B cell (primary cell): ENCODE results near the gene CTBP2. TPM values are rescaled to one million over a fixed set of nuclear protein-coding genes. Genes with fewer than 3 reads are reported as not detected.

ENCODE experiments used
- ATAC-seq: fragments of 200-7000 bp; cut with Tn5 transposase; one replicate; pipeline ENCODE4 v1.10.0; 2021; ENCODE audit warnings: low read depth, mild to moderate bottlenecking, moderate number of reproducible peaks, moderate library complexity
- CTCF ChIA-PET: fragments of 350-600 bp; sonication (Branson Sonifier 250); formaldehyde crosslinking; loops from one replicate; lab custom pipeline; 2021; ENCODE audit warnings: antibody characterized with exemption, inconsistent platforms; lab: Charles Lee
- POLR2A ChIA-PET: fragments of 350-600 bp; sonication (Branson Sonifier 250); formaldehyde crosslinking; loops from one replicate; lab custom pipeline; 2021; ENCODE audit warnings: antibody characterized with exemption; lab: Charles Lee
- DNase-seq: peaks from one replicate; pipeline ENCODE4 v3.0.0; 2013
- H2AFZ ChIP-seq: 2 replicates; pipeline ENCODE4 v1.6.1; 2012; ENCODE audit warnings: mild to moderate bottlenecking, low read depth, low read length; ENCODE audit not compliant: insufficient read depth, poor library complexity, severe bottlenecking
- H3K27ac ChIP-seq, 2 donors: 1 replicate in 1 of 2; 2 replicates in 1 of 2; pipeline ENCODE4 v1.5.1; 2012 to 2013; ENCODE audit warnings: low read length in 2 of 2, mild to moderate bottlenecking in 2 of 2, moderate library complexity in 1 of 2
- H3K27me3 ChIP-seq, 4 experiments: fragments of 200-600 bp in 1 of 4; sonication (generic) in 1 of 4; replicated peaks in 1 of 4; 1 replicate in 2 of 4; 2 replicates in 2 of 4; pipeline versions ENCODE4 v1.6.1 to v1.7.0; 2013 to 2016; ENCODE audit warnings: low read length in 3 of 4, mild to moderate bottlenecking in 2 of 4, mixed read lengths in 1 of 4, moderate library complexity in 1 of 4; ENCODE audit not compliant: insufficient read depth in 4 of 4, control insufficient read depth in 3 of 4; ENCODE audit errors: control extremely low read depth in 1 of 4
- H3K36me3 ChIP-seq, 2 experiments: replicated peaks in 1 of 2; 1 replicate in 1 of 2; 2 replicates in 1 of 2; pipeline versions ENCODE4 v1.6.1 to v1.7.1; 2013; ENCODE audit warnings: low read length in 1 of 2; ENCODE audit not compliant: insufficient read depth in 2 of 2, control insufficient read depth in 1 of 2; ENCODE audit errors: control extremely low read depth in 1 of 2, extremely low read depth in 1 of 2
- H3K4me1 ChIP-seq, 2 donors: fragments of 200-600 bp in 1 of 2; sonication (generic) in 1 of 2; 1 replicate in 1 of 2; 2 replicates in 1 of 2; pipeline versions ENCODE4 v1.5.1 to v1.6.1; 2013 to 2017; ENCODE audit warnings: low read length in 2 of 2; ENCODE audit not compliant: control insufficient read depth in 2 of 2, insufficient read depth in 2 of 2
- H3K4me2 ChIP-seq: replicated peaks from 2 replicates; pipeline ENCODE3; 2012; ENCODE audit warnings: mild to moderate bottlenecking, low read depth, low read length; ENCODE audit not compliant: poor library complexity, severe bottlenecking
- H3K4me3 ChIP-seq, 5 experiments: fragments of 200-600 bp in 1 of 5; sonication (generic) in 1 of 5; 1 replicate in 3 of 5; 2 replicates in 2 of 5; pipeline versions ENCODE4 v1.5.1 to v1.7.0; 2011 to 2016; ENCODE audit warnings: low read length in 4 of 5, mild to moderate bottlenecking in 4 of 5, low read depth in 2 of 5, control low read depth in 1 of 5, moderate library complexity in 1 of 5; ENCODE audit not compliant: insufficient read depth in 1 of 5; ENCODE audit errors: control extremely low read depth in 1 of 5, extremely low read depth in 1 of 5
- H3K79me2 ChIP-seq: fragments of 200-600 bp; sonication (generic); one replicate; pipeline ENCODE4 v1.6.0; 2016; ENCODE audit warnings: low read length; ENCODE audit not compliant: control insufficient read depth, insufficient read depth
- H3K9ac ChIP-seq: fragments of 200-600 bp; sonication (generic); 2 replicates; pipeline ENCODE4 v1.6.1; 2017; ENCODE audit warnings: mild to moderate bottlenecking, low read length, moderate library complexity
- H3K9me3 ChIP-seq, 3 donors: one replicate each; pipeline versions ENCODE4 v1.6.1 to v1.7.1; 2013; ENCODE audit warnings: low read length in 2 of 3; ENCODE audit not compliant: control insufficient read depth in 2 of 3, insufficient read depth in 1 of 3; ENCODE audit errors: control extremely low read depth in 1 of 3
- H4K20me1 ChIP-seq: 2 replicates; pipeline ENCODE4 v1.6.0; 2012; ENCODE audit warnings: mild to moderate bottlenecking, low read length; ENCODE audit not compliant: insufficient read depth, control insufficient read depth, poor library complexity, severe bottlenecking
- H3K27ac Mint-ChIP-seq: one replicate; pipeline ENCODE4 v1.8.0; 2021; ENCODE audit warnings: mixed read lengths
- H3K27me3 Mint-ChIP-seq: one replicate; pipeline ENCODE4 v1.8.0; 2021; ENCODE audit warnings: mixed read lengths
- H3K4me1 Mint-ChIP-seq: one replicate; pipeline ENCODE4 v1.8.0; 2021; ENCODE audit warnings: mixed read lengths
- H3K4me3 Mint-ChIP-seq: one replicate; pipeline ENCODE4 v1.8.0; 2021; ENCODE audit warnings: mixed read lengths
- H3K9me3 Mint-ChIP-seq: one replicate; pipeline ENCODE4 v1.8.0; 2022; ENCODE audit warnings: mixed read lengths; ENCODE audit not compliant: insufficient read depth
- EZH2 ChIP-seq: IDR thresholded peaks from 2 replicates; pipeline ENCODE4 v1.6.1; 2012; ENCODE audit warnings: borderline replicate concordance, low read depth, mild to moderate bottlenecking, moderate library complexity, low read length; ENCODE audit not compliant: insufficient read depth, poor library complexity, severe bottlenecking
- WGBS: methylation state at CpG from one replicate; pipeline ENCODE4 v1.1.5; 2013; ENCODE audit warnings: missing lambda C conversion rate; ENCODE audit not compliant: insufficient coverage; 5-methylcytosine and 5-hydroxymethylcytosine counted together
- intact Hi-C: fragments of 100-400 bp; cut with micrococcal nuclease; formaldehyde crosslinking; loops from one replicate; pipeline ENCODE4 v1.10.0; 2022
- polyA plus RNA-seq: library from polyadenylated mRNA; depleted of rRNA; stranded (reverse); fragments of >200 nt; gene quantifications from 2 replicates; pipeline ENCODE4 v1.2.3, GENCODE V29; 2012
- total RNA-seq, 2 donors: library from RNA; stranded (reverse); fragments of 120-200 nt in 1 of 2; gene quantifications; 1 replicate in 1 of 2; 2 replicates in 1 of 2; pipeline versions ENCODE4 v1.2.3 to v1.2.4, GENCODE V29; 2013 to 2022
- TF ChIP-seq, protein P1 (sequence below): fragments of 200-600 bp; IDR thresholded peaks from one replicate; pipeline ENCODE4 v1.8.0; 2022; ENCODE audit warnings: antibody characterized with exemption, mild to moderate bottlenecking

The CTBP2 gene
- total and polyA plus RNA-seq, 2 donors (not counting 1 experiment from before 2014, with no cell fraction given) = 0.39 to 0.85 TPM

- TF ChIP-seq, protein P1, sequence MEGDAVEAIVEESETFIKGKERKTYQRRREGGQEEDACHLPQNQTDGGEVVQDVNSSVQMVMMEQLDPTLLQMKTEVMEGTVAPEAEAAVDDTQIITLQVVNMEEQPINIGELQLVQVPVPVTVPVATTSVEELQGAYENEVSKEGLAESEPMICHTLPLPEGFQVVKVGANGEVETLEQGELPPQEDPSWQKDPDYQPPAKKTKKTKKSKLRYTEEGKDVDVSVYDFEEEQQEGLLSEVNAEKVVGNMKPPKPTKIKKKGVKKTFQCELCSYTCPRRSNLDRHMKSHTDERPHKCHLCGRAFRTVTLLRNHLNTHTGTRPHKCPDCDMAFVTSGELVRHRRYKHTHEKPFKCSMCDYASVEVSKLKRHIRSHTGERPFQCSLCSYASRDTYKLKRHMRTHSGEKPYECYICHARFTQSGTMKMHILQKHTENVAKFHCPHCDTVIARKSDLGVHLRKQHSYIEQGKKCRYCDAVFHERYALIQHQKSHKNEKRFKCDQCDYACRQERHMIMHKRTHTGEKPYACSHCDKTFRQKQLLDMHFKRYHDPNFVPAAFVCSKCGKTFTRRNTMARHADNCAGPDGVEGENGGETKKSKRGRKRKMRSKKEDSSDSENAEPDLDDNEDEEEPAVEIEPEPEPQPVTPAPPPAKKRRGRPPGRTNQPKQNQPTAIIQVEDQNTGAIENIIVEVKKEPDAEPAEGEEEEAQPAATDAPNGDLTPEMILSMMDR = no peak
- no peak for TF ChIP-seq EZH2
- intact Hi-C loops = no loop called here
- POLR2A ChIA-PET = no interaction called here
- Histone ChIP-seq H3K4me2 (no peak overlapping the region), H3K27me3 (no peaks in the 10 kb centered on the region), H3K79me2 (no peaks in the 10 kb centered on the region), H3K9me3 (peaks cover 0 to 3% (median 0%) of the 10 kb centered on the region in 3 donors), H3K27ac (no peak overlapping the region), H4K20me1 (no peaks in the 10 kb centered on the region), H3K36me3 (peaks cover 0 to 33% of the 10 kb centered on the region in 2 experiments), H3K4me3 (no peak overlapping the region), H3K4me1 (no peaks in the 10 kb centered on the region), H2AFZ (no peak overlapping the region), H3K9ac (no peak overlapping the region)
- CTCF ChIA-PET = no interaction called here
- Mint-ChIP-seq H3K9me3 (no peaks in the 10 kb centered on the region), H3K4me1 (peaks cover 12% of the 10 kb centered on the region), H3K27me3 (no peaks in the 10 kb centered on the region), H3K4me3 (no peak overlapping the region), H3K27ac (no peak overlapping the region)
- ATAC-seq = no peak
- DNase-seq = no peak
- no CpG with 5 or more reads among the region's 1 CpG for WGBS
Observed at GRCh38 chr10:124987788-124988187, 172.6 kb downstream of the CTBP2 start.

- no peak for ATAC-seq
- Histone ChIP-seq H2AFZ (no peak overlapping the region), H4K20me1 (no peaks in the 10 kb centered on the region), H3K27me3 (no peaks in the 10 kb centered on the region), H3K36me3 (peaks cover 0 to 51% of the 10 kb centered on the region in 2 experiments), H3K4me1 (no peaks in the 10 kb centered on the region), H3K4me2 (no peak overlapping the region), H3K9ac (no peak overlapping the region), H3K4me3 (no peak overlapping the region), H3K27ac (no peak overlapping the region), H3K79me2 (no peaks in the 10 kb centered on the region), H3K9me3 (no peaks in the 10 kb centered on the region)
- TF ChIP-seq, protein P1 = no peak
- no peak for TF ChIP-seq EZH2
- H3K4me1 Mint-ChIP-seq = peaks cover 12% of the 10 kb centered on the region
- POLR2A ChIA-PET = no interaction called here
- no peak overlapping the region for H3K4me3 Mint-ChIP-seq
- no CpG with 5 or more reads among the region's 5 CpGs for WGBS
- H3K27ac Mint-ChIP-seq = no peak overlapping the region
- H3K27me3 Mint-ChIP-seq = no peaks in the 10 kb centered on the region
- intact Hi-C loops = no loop called here
- no peaks in the 10 kb centered on the region for H3K9me3 Mint-ChIP-seq
- DNase-seq = no peak
- CTCF ChIA-PET = interaction anchor here (0.8 kb wide), 1 partner anchor 8 kb away, joined by 3 read pairs; no protein-coding TSS in a partner anchor
Observed at GRCh38 chr10:124985162-124985561, 175.2 kb downstream of the CTBP2 start.
